Stimulated activated CD4-positive, alpha-beta T cell treated with anti-CD3 and anti-CD28 coated beads, Interleukin-2, amount 100 ng/mL, for 48 hours (primary cell): ENCODE data around the gene VDAC1.
"Not testable (repeated sequence)": the region's sequence is repeated elsewhere in the genome, so short reads cannot be mapped to it uniquely, and the experiment has no call there.

Source experiments
- DNase-seq, 2 donors: peaks; one replicate each; pipeline ENCODE4 v3.0.0-alpha.2; 2020

The VDAC1 gene

DNA sequence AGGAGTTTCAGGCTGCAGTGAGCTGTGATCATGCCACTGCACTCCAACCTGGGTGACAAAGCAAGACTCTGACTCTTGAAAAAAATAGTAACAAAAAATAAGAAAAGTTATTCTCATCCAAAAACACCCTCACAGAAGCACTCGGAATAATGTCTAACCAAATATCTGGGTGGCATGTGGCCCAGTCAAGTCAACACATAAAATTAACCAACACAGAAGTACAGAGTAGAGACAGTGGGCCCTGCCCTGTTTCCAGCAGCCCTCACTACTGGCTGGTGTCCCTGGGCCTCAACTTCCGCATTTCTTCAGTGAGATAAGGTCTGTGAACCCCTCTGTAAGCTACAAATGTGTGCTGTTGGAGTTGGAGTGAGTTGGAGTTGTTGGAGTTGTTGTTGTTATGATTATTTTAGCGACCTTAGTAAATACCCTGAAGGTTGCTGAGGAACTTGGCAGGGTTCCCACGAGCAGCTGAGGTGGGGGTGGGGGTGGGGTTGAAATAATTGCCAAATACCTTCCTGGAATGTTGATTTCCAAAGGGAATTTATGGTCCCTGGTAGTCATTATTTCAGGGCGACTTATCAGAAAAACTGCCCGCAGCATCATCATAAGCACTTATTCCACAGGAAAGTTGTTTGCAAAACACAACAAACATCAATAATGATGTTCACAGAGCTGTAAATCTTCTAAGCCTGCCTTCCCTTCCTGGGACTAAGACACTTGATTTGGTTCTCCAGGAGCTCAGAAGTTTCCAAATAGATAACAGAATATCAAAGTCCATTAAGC lies 66.5 kb downstream of the VDAC1 start:
- no peak for DNase-seq

DNA sequence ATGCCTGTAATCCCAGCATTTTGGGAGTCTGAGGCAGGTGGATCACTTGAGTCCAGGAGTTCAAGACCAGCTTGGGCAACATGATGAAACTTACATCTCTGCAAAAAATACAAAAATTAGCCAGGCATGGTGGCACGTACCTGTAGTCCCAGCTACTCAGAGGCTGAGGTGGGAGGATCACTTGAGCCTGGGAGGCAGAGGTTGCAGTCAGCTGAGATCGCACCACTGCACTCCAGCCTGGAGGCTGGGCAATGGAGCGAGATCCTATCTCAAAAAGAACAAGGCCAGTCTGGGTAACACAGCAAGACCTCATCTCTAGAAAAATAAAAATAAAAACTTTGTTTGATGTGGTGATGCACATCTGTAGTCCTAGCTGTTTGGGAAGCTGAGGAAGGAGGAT lies 67.1 kb downstream of the VDAC1 start:
- not testable (repeated sequence) for DNase-seq

DNA sequence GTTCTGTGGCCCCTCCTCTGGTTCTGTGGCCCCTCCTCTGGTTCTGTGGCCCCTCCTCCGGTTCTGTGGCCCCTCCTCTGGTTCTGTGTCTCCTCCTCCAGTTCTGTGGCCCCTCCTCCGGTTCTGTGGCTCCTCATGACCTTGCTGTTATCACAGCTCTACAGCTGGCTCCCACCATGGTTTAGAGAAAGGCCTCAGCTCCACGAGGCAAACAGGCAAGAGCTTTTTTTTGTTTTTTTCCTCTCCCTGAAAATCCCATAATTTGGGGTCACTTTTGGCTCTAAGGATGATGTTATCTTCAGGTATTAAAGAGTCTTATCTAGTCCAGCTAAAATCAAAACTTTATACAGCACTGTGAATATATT lies 68.1 kb downstream of the VDAC1 start:
- DNase-seq, result no peak

DNA sequence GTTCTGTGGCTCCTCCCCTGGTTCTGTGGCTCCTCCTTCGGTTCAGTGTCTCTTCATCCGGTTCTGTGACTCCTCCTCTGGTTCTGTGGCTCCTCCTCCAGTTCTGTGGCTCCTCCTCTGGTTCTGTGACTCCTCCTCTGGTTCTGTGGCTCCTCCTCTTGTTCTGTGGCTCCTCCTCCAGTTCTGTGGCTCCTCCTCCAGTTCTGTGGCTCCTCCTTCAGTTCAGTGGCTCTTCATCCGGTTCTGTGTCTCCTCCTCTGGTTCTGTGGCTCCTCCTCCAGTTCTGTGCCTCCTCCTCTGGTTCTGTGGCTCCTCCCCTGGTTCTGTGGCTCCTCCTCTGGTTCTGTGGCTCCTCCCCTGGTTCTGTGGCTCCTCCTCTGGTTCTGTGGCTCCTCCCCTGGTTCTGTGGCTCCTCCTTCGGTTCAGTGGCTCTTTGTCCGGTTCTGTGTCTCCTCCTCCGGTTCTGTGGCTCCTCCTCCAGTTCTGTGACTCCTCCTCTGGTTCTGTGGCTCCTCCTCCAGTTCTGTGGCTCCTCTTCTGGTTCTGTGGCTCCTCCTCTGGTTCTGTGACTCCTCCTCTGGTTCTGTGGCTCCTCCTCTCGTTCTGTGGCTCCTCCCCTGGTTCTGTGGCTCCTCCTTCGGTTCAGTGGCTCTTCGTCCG lies 68.7 kb downstream of the VDAC1 start:
- DNase-seq, result not testable (repeated sequence)

DNA sequence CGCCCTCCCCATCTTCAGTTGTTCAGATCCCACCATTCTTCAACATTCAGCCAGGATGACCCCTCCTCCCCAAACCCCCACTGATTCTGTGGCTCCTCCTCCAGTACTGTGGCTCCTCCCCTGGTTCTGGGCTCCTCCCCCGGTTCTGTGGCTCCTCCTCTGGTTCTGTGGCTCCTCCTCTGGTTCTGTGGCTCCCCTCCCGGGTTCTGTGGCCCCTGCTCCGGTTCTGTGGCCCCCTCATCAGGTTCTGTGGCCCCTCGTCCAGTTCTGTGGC lies 69.2 kb downstream of the VDAC1 start:
- no peak for DNase-seq

DNA sequence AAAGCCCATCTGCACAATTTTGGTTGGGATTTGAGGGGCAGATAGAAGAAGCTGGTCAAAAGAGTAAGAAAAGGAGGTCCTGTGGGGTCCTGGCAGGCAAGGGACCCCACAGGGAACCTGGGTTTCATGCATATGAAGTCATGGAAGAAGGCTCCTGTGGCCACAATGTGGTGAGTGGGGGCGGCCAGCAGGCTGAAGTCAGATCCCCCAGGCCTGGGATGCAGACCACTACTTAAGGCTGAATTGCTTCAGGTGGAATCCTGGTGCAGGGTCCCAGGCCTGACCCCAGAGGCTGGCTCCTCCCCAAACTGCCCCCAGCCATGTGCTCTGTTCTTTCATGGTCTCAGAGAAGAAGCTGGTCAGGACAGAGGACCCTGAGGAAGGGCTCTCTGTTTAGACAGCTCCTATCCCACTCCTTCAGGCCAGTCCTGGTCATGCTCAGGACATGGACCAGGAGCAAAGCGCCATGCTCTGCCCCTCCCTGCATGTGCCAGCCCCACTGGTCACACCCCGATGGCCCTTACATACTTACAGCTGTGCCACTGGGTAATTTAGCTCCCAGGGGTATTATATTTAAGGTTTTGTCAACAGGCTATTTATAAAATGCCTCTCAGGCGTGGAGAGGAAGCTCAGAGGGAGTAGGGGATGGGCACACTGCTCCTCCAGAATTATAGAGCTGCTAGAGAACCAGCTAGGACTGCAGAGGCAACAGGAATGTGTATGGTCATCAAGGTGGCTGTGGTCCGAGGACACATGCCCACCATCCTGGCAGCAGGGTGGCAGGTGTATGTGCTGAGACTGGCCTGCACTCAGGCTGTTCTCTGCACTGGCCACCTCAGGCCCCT lies 69.7 kb downstream of the VDAC1 start:
- DNase-seq, result no peak

DNA sequence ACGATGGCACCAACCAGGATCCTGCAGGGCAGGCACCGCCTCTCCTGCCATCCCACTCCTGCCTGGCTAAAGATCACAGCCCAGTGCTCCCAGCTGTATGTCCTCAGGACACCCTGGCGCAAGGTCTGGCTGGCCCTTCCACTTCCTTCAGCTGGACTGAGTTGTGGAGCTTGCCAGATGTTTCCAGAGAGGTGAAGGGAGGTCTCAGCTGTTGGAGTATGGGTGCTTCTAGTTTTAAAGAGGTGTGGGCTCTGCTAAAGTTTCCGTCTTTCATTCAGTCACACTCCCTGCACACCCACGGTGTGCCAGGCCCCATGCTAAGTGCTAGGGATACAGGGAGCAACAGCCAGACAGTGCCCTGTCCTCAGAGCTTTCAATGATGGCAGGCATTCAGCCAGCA lies 70.5 kb downstream of the VDAC1 start:
- no peak for DNase-seq

DNA sequence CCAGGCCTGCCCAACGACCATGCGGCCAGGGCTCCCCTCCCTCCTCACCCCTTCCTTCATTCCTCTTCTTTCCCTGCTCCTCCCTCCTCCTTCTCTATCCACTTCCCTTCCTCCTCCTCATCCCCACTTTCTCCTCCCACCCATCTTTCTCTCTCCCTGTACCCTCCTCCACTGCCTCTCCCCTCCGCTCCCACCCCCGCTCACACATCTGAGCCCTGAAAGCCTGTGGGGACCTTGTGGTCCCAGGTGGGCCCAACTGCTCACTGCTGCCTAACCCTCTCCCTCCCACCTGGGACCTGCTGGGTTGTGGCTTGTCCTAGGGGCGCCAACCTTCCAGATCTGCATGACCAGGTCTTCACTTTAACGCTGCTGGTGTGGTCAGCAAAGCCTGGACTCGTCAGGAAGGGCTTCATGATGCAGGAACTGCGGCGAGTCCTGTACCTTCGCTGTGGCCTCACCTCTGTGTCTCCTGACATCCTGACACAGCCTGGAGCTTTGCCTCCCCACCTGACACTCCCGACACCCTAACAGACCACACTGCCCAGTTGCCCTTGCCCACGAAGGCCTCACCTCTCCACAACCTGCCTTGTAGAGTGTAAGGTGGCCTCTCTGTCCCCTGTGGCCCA lies 71.0 kb downstream of the VDAC1 start:
- no peak for DNase-seq

DNA sequence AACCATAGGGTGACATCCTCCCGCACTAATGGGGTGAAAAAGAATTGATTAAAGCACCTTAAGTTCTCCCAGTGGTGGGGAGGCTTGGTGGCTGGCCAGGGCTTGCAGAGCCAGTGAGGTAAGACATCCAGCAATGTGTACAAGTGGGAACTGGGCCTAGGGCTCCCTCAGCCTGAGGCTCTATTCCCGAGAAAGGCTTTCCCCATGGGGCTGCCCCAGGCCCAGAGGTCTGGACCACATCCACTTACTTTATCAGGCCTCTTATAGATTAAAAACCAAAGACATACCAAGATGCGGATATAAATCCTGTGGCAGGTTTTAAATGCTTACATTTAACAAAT lies 71.6 kb downstream of the VDAC1 start:
- no peak for DNase-seq

DNA sequence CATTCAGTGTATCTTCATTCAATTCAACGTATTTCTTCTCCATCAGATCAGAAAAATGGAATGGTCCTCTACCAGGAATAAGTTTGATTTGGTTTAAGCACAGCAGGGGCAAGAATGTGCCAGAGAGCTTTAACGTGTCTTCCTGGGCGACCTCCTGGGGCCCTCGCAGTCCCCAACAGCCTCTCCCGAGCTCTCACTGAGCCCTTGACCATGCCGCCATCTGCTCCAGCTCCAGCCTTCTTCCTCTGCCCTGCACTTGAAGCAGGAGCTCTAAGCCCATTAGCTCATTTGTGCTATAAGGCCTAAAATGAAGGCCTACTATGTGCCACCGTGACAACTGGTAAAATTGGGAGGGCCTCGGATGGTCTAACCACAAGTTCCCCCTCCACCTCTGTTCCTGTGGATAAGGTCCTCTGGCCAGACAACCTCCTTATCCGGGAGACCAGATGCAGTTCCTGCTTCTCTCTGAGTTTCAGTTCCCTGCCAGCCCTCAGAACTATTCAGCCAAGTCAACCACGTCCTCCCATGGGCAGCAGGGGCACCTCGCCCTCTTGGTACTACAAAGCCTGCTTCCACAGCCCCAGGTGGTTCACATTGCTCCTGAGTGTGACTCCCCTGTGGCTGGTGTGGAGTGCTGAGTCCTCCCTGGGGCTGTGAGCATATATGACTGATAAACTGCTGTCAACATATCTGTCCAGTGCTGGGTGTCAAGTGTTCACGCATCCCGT lies 72.2 kb downstream of the VDAC1 start:
- DNase-seq, result no peak

DNA sequence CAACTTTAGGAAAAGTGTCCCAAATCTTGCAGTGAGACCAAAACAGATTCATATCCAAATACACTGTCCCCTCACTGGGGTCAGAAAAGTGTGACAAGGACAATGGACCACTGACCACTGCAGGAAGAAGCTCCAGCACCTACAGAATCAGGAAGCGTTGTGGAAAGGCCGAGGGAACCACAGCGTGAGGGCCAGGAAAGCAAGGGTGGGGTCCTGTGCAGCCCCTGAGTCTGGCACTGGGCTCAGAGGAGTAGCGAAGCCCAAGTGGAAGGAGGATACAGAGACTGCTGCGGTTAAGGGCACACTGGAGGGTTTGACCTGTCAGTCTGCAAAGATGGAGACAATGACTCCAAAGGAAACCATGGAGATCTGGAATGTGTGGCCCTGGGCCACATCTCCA lies 73.2 kb downstream of the VDAC1 start:
- no peak for DNase-seq

DNA sequence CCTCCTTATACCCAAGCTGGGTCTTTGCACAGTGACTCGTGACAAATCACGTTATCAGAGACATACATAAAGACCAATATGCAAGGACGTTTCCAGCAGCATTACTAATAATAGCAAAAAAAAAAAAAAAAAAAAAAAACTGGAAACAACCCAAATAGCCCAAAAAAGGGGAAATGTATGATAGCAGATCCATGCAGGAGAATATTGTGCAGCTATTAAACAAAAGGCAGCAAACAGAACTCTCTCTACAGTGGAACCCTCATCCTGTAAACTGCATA lies 74.0 kb downstream of the VDAC1 start:
- DNase-seq, result no peak

DNA sequence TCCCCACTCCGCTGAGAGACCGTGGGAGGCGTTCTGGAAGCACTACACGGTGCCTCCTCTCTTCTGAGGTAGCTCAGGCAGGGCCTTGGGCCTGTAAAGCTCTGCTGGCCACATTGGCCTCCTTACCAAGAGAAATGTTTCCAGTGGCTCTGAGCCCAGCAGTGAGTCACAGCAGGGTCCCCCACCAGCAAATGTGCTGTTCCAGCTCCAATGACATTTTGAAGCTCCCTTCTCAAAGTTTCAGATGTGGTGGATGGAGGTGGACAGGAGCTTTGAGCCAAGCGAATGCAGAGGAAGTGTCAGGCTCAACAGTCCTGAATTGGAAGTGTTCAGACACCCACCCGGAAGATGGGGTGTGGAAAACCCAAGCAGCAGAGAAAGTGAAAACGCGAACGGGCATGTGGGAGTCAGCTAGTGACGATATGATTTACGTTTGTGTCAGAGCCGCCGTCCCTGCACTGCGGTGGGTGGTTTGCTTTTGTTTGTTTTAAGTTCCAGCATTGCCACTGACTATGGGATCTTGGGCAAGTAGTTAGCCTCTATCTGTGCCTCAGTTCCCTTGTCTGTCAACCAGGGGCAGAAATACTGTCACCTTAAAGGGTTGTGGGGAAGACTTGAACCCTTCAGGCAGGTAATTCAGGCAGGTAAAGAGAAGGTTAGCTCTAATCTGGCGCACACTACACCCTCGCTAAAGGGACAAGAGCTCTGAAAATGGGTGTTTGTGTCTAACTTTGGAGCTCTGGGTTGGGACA lies 74.5 kb downstream of the VDAC1 start:
- DNase-seq, result peak; percentile 64 to 65

DNA sequence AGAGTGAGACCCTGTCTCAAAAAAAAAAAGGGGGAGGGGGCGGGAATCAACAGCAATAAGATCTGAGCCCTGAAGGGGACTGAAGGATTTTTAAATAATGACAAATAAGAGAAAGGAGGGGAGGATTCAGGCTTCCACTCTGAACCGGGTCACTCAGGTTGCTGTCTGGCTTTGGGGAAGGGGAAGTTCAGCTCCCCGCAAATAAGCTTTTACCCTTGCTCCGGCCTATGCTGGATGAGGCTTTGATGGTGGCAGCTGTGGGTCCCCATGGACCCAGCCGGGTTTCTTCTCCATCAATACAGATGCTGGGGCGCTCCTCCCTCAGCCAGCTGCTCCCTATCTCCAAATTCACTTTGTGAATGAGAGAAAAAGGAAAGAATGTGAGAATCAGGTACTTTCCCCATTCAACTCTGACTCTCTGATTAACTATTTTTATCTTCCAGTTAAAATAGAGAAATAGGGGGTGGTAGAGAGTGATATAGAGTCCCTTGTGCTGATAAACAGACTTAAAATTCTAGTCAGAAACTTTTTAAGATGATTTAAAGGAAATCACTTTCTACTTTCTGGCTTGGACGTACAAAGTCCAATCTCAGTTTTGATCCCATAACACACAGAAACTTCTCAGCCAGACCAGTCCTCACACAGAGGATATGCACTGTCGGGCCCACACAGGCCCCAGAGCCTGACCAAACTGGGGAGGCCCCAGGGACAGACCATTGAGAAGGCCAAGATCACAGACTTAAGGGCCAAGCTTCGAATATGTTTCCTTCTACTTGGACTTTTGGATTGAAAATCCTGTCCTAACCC lies 76.0 kb downstream of the VDAC1 start:
- no peak for DNase-seq

DNA sequence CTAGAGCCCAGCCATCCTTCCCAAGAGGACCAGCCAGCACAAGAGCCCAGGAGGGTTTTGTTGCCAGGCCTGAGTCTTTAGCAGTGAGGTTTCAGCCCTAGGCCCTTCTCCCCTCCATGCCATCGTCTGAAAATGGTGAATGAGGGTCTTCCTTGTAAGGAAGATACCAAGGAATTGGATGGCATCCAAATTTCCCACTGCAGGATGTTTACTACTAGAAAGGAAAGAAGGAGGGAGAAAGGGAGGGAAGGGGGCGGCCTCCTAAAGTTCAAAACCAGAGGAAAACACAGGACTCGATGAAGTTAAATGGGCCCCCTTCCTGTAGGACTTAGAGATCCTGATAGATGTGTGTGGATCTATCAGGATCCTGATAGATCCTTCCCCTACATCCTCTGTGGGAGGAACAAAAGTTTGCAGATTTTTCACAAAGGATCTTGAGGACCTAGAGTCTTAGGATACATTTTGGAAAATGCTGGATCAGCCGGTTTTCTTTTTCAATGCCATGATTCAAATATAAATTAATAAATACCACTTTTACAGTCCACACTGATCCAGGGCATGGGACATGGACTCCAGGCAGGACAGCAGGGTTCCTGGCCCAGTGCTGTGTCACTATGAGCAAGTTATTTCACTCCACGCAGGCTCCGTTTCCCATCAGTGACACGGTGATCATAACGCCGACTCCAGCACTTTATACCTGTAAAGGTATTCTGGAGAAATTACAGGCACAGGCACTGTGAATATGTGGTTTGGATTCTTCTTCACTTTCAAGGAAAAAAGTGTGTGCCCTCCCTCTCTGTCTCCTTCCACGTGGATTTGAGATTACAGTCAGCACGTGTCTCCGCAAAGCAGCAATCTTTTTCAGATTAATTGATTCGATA lies 77.2 kb downstream of the VDAC1 start:
- no peak for DNase-seq

DNA sequence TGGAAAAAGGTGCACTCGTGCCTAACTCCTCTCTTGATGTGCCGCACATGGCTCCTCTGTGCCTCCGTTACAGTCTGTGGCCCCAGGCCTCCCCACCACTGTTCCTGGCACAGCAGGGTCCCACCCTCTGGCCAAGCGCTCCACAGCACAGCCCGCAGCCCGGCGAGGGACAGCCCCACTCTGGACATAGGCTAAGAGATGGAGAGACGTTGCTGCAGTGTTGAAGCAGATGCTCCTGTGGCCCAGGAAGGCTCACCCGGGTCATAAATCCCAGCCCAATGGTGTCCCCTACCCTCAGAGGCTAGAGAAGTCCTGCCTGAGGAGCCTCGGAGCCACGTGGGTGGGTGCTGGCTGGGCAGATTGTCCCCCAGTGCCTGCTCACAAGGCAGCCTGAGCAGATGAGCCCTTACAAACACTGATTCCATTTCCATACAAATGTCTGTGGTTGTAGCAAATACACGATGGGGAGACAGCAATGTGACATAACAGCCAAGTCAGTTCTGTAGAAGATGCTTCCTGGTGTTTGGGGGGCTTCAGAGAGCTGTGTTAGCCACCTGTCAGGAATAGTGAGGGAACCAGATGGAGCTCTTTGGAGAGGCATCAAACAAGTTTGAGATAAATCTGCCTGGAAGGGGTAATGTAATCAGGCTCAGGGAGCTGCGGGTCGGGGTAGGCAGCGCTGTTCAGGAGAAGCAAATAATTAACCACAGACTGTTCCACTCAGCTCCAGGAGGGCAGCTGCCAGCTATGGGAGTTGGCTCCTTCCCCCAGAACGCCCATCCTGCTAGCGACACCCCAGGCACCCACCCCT lies 78.1 kb downstream of the VDAC1 start:
- no peak for DNase-seq

DNA sequence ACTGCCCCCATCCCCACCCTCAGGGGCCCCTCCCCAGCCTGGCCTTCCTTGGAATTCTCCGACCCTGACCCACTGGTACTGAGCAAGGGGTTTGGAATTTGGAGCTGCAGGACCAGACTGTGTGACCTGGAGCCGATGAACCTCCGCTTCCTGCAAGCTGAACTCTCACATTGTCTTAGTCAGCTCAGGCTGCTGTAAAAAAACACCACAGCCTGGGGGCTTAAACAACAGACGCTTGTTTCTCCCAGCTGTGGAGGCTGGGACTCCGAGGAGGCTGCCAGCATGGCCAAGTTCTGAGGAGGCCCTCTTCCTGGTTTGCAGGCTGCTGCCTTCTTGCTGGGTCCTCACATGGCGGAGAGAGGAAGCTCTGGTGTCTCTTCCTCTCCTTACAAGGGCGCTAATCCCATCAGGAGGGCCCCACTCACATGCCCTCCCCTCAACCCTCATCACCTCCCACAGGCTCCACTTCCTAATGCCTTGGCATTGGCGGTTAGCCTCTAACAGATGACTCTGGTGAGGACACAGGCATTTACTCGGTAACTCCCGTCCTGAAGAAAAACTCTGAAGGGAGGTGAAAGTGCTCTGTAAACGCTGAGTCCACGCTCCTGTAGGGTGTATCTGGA lies 78.8 kb downstream of the VDAC1 start:
- DNase-seq, result no peak

DNA sequence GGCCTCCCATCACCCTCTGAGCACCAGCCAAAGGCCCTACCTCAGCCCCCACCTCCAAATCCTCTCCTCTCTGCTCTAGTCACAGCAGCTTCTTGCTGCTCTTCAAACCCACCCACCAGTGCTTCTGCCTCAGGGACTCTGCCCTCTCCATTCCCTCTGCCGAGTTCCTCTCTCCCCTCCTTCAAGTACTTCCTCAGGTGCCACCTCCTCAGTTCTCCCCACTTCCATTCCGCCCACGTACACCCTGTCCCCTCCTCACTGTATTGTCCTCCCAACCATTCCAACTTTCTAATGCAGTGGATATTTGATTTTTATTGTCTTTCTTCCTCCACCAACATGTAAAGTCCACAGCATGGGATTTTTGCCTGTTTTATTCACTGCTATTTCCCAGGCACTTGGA lies 79.5 kb downstream of the VDAC1 start:
- no peak for DNase-seq

DNA sequence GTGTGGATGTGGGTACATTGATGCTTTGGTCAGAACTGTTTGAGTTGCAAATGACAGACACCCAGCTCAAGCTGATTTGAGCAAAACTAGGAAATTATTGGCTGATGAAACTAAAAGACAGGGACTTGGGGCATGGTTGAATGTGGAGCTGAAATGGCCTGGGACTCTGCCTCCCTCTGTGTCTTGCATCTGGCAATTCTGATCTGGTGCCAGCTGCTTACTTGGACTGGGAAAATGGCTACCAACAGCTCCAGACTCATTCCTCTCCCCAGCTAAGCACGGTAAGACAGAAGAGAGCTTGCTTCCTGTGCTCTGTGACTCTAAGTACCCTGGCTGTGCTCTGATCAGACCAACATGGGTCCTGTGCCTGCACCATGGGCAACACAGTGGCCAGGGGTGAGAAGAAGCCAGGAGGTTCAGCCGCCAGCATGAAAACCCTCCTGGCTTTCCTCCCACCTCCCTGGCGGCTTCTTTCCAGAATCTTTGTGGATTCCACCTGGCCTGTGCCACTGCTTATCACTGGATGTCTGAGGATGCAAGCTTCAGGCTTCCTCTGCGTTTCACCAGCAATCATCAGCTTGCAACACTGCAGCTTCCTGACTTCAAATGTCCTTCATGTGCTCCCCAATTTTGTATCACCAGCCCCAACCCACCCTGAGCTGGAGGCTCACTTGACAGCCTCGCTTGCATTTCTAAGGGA lies 80.4 kb downstream of the VDAC1 start:
- no peak for DNase-seq
